PC-3 (cell line): ENCODE results near the gene ATP8B3. TPM values are rescaled to one million over a fixed set of nuclear protein-coding genes. Genes with fewer than 3 reads are reported as not detected.

Experiments used
- ATAC-seq: fragments of 200-7000 bp; cut with Tn5 transposase; 2 replicates; pipeline ENCODE4 v1.9.1; 2020; ENCODE audit warnings: mild to moderate bottlenecking, moderate library complexity
- BruUV-seq: library from RNA; stranded (reverse); fragments of 400-500 nt; replicated peaks from 2 replicates; lab custom pipeline; 2021; lab: Mats Ljungman, UMichigan
- CTCF ChIA-PET: fragments of 300-600 bp; sonication (Branson Sonifier 250); formaldehyde crosslinking; loops from one replicate; lab custom pipeline; 2022; ENCODE audit warnings: antibody characterized with exemption; lab: Charles Lee
- POLR2A ChIA-PET: fragments of 300-600 bp; sonication (Branson Sonifier 250); formaldehyde crosslinking; loops from one replicate; lab custom pipeline; 2022; ENCODE audit warnings: antibody characterized with exemption; ENCODE audit not compliant: unreplicated experiment; lab: Charles Lee
- DNase-seq: peaks from one replicate; pipeline ENCODE4 v3.0.0-alpha.2; 2015
- H2AFZ ChIP-seq: fragments of 300-600 bp; sonication (generic); 2 replicates; pipeline ENCODE4 v1.6.0; 2016; ENCODE audit warnings: antibody characterized with exemption, low read length
- H3F3A ChIP-seq: fragments of 300-600 bp; sonication (generic); one replicate; pipeline ENCODE4 v1.6.0; 2017; ENCODE audit warnings: antibody characterized with exemption, low read length, control low read depth, mild to moderate bottlenecking; ENCODE audit not compliant: unreplicated experiment
- H3K27ac ChIP-seq: fragments of 300-600 bp; sonication (generic); 2 replicates; pipeline ENCODE4 v1.5.1; 2016; ENCODE audit warnings: mild to moderate bottlenecking, low read length
- H3K27me3 ChIP-seq: fragments of 300-600 bp; sonication (generic); 2 replicates; pipeline ENCODE4 v1.6.1; 2016; ENCODE audit warnings: low read length, mixed read lengths
- H3K36me3 ChIP-seq: fragments of 300-600 bp; sonication (generic); 2 replicates; pipeline ENCODE4 v1.6.1; 2016; ENCODE audit warnings: low read depth, mixed run types, low read length, mixed read lengths
- H3K4me1 ChIP-seq: fragments of 300-600 bp; sonication (generic); 2 replicates; pipeline ENCODE4 v1.5.1; 2016; ENCODE audit warnings: low read length; ENCODE audit not compliant: insufficient read depth
- H3K4me2 ChIP-seq: fragments of 300-600 bp; sonication (generic); 2 replicates; pipeline ENCODE4 v1.6.0; 2016; ENCODE audit warnings: low read length
- H3K4me3 ChIP-seq: fragments of 300-600 bp; sonication (generic); 2 replicates; pipeline ENCODE4 v1.5.1; 2016; ENCODE audit warnings: mild to moderate bottlenecking, low read length, mixed read lengths
- H3K79me2 ChIP-seq: fragments of 300-600 bp; sonication (generic); 2 replicates; pipeline ENCODE4 v1.6.1; 2017; ENCODE audit warnings: low read length, mixed read lengths
- H3K9ac ChIP-seq: fragments of 300-600 bp; sonication (generic); 2 replicates; pipeline ENCODE4 v1.6.0; 2016; ENCODE audit warnings: mild to moderate bottlenecking, low read length
- H3K9me2 ChIP-seq: fragments of 300-600 bp; sonication (generic); replicated peaks from 2 replicates; pipeline ENCODE4 v1.6.1; 2016; ENCODE audit warnings: mixed run types, low read length, mixed read lengths
- H3K9me3 ChIP-seq: fragments of 300-600 bp; sonication (generic); 2 replicates; pipeline ENCODE4 v1.6.1; 2016; ENCODE audit warnings: low read length, mixed read lengths
- H4K20me1 ChIP-seq: fragments of 300-600 bp; sonication (generic); 2 replicates; pipeline ENCODE4 v1.6.1; 2016; ENCODE audit warnings: low read length, mixed read lengths
- EZH2 ChIP-seq: fragments of 300-600 bp; sonication (generic); IDR thresholded peaks from one replicate; pipeline ENCODE4 v1.6.1; 2017; ENCODE audit warnings: antibody characterized with exemption, mild to moderate bottlenecking, low read length; ENCODE audit not compliant: unreplicated experiment
- EZH2phosphoT487 ChIP-seq: fragments of 300-600 bp; sonication (generic); IDR thresholded peaks from 2 replicates; pipeline ENCODE4 v1.6.1; 2018; ENCODE audit warnings: mild to moderate bottlenecking, antibody characterized with exemption, low read length, borderline replicate concordance
- intact Hi-C: fragments of 100-400 bp; cut with micrococcal nuclease; formaldehyde crosslinking; loops from 2 replicates; pipeline ENCODE4 v1.9.0; 2023
- total RNA-seq: library from RNA; depleted of rRNA; stranded (reverse); fragments of >200 nt; gene quantifications from 2 replicates; pipeline ENCODE4 v1.2.3, GENCODE V29; 2014
- TF ChIP-seq, protein P1 (sequence below): fragments of 300-600 bp; sonication (generic); conservative IDR thresholded peaks from 2 replicates; pipeline ENCODE4 v1.5.1; 2017; ENCODE audit warnings: antibody characterized with exemption, low read depth, mild to moderate bottlenecking, low read length

The ATP8B3 gene
- total RNA-seq, 1 experiment from 2014 or later: 4.2 TPM

DNA sequence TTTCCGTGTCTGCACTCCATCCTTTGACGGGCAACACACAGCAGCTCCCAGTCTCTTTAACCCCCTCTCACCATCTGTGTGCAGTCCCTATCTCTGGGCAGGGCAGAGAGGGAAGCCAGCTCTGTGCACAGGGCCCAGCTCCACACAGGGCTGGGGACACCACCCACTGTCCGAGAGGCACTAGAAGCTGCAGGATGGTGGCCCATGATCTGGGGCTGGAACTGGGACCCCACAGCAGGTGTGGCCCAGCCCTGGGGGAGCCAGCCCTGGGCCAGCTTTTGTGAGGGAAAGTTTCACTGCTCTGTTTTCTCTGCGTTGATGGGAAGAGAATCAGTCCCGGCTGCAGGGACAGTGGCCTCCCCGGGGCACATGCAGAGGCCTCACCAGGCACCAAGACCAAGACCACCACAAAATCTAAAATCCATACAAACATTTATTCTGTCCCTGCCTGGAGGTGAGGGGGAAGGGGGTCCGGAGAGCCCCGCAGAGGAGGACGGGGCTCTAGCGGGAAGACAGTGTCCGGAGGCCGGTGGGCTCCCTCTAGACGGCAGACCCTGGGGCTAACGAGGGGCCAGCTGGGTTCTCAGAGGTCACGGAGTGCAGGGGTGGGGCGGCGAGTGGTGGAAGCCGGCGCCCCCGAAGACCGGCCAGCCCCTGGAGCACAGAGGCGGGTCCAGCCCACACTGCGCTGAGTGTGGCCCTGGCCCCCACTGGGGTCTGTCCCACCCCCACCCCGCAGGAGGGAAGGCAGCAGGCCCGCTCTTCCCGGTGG, 2.9 kb upstream of the ATP8B3 start:
- no peak for TF ChIP-seq EZH2phosphoT487
- no peak for TF ChIP-seq EZH2
- TF ChIP-seq, protein P1, sequence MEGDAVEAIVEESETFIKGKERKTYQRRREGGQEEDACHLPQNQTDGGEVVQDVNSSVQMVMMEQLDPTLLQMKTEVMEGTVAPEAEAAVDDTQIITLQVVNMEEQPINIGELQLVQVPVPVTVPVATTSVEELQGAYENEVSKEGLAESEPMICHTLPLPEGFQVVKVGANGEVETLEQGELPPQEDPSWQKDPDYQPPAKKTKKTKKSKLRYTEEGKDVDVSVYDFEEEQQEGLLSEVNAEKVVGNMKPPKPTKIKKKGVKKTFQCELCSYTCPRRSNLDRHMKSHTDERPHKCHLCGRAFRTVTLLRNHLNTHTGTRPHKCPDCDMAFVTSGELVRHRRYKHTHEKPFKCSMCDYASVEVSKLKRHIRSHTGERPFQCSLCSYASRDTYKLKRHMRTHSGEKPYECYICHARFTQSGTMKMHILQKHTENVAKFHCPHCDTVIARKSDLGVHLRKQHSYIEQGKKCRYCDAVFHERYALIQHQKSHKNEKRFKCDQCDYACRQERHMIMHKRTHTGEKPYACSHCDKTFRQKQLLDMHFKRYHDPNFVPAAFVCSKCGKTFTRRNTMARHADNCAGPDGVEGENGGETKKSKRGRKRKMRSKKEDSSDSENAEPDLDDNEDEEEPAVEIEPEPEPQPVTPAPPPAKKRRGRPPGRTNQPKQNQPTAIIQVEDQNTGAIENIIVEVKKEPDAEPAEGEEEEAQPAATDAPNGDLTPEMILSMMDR: no peak
- CTCF ChIA-PET: no interaction called here
- POLR2A ChIA-PET: no interaction called here
- Histone ChIP-seq H3K9me3 (no peaks in the 10 kb centered on the region), H3K27me3 (no peaks in the 10 kb centered on the region), H3K4me2 (no peak overlapping the region), H3K79me2 (no peaks in the 10 kb centered on the region), H3K9ac (no peak overlapping the region), H3K9me2 (no peaks in the 10 kb centered on the region), H3F3A (no peaks in the 10 kb centered on the region), H4K20me1 (no peaks in the 10 kb centered on the region), H3K4me1 (peaks cover 15% of the 10 kb centered on the region), H3K27ac (no peak overlapping the region), H2AFZ (no peak overlapping the region), H3K36me3 (no peaks in the 10 kb centered on the region), H3K4me3 (no peak overlapping the region)
- BruUV-seq: no TSS peak
- no peak for ATAC-seq
- intact Hi-C loops: no loop called here
- no peak for DNase-seq

DNA sequence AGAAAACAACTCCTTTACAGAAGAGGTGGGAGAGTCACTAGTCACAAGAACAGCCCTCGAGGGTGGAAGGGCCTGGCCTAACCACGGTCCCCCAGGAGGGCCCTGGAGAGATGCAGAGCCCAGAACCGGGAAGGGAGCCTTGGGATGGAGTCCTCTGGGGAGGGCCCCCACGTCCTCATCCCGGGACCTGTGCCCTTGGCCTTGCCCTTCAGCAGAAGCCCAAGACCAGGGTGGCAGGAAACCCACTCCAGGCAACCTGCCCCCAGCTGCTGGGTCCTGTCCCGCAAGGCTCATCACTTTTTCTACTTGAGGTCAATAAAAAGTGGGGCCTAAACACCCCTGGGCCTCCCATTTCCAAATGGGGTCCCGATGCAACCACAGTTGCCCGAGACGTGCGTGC, 2.3 kb upstream of the ATP8B3 start:
- CTCF ChIA-PET: no interaction called here
- no peak overlapping the region for H2AFZ ChIP-seq
- H4K20me1 ChIP-seq: no peaks in the 10 kb centered on the region
- no TSS peak for BruUV-seq
- no peaks in the 10 kb centered on the region for H3K9me3 ChIP-seq
- no peaks in the 10 kb centered on the region for H3F3A ChIP-seq
- no peaks in the 10 kb centered on the region for H3K27me3 ChIP-seq
- no peaks in the 10 kb centered on the region for H3K79me2 ChIP-seq
- H3K4me2 ChIP-seq: no peak overlapping the region
- ATAC-seq (no peak), DNase-seq (no peak)
- no peaks in the 10 kb centered on the region for H3K9me2 ChIP-seq
- H3K4me3 ChIP-seq: no peak overlapping the region
- intact Hi-C loops: no loop called here
- H3K9ac ChIP-seq: no peak overlapping the region
- TF ChIP-seq, protein P1: no peak
- no peak overlapping the region for H3K27ac ChIP-seq
- H3K36me3 ChIP-seq: no peaks in the 10 kb centered on the region
- POLR2A ChIA-PET: no interaction called here
- peaks cover 15% of the 10 kb centered on the region for H3K4me1 ChIP-seq
